HG02642 (cell line): ENCODE measurements around the gene GTPBP4.

Experiments used
- ATAC-seq: cut with Tn5 transposase; IDR thresholded peaks from one replicate; pipeline ENCODE4 v1.9.1; 2021; ENCODE audit warnings: mild to moderate bottlenecking; ENCODE audit not compliant: unreplicated experiment, poor library complexity

Gene GTPBP4

GRCh38 chr10:964988-965417, 23.2 kb upstream of the GTPBP4 start:
- ATAC-seq, result no peak

GRCh38 chr10:966466-967235, 21.6 kb upstream of the GTPBP4 start:
- ATAC-seq, result no peak

DNA sequence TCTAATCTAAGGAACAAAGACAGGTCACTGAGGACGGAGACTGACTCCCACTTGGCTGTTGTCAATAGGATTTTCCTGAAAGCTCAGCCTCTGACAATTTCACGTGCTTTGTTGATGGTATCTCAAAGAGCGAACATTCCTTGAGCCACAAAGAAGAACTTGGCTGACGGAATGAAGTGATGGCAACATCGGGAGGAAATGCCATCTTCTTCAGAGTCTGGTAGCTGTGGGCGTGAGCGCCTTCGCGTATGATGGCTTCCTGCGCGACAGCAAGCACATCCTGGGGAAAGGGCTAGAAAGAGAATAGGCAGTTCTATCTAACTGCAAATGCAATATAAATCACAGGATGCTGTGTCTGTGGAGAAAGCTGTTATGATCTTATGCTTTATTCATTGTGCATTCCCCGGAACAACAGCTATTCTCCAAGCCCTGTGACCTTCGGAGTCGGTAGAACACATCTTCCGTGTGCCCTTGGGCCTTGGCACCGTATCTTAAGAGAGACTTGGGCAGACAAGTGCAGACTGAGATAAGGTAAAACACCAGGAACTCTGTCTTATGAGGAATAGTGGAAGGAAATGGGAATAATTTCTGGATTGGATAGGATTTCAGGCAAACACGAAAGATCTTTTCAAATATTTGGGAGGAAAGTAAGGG, 19.6 kb upstream of the GTPBP4 start:
- no peak for ATAC-seq

GRCh38 chr10:969473-970150, 18.6 kb upstream of the GTPBP4 start:
- ATAC-seq, result no peak

DNA sequence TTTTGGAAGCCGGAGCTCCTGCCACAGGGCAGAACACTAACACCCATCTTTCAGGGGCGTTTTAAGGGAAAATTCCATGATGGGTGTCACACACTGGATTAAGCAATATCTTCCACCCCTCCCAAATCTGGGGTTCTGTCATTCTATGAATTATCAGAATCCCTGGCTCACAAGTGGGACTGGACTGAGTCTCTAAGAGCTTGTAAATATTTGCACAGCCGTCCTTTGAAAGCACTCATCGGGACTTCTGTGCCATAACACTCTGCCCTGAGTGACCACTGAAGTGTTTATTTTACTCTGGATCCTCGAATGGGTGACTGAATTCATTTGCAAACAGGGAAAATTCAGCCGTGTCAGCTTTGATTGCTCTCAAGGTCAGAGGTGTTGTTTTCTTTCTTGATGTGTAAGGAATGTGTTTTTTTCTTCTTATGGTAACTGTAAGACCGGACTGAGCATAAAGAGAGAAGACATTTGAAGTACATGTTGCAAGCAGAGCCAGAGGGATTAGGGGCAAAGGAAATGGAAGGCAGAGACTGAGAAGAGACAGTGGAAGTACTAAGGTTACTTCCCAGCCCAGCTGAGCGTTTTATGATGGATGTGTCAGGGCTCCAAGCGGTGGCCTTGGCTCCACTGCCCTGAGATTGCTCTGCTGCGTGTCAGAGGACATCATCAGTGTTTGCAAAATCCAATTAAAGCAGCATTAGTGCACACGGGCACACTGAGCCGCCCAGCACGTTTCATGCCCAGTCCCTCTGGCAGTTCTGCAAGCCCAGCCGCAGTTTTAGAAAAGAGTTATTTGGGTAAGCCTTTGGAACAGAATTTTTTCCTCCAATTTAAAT, 17.7 kb upstream of the GTPBP4 start:
- ATAC-seq, result no peak

DNA sequence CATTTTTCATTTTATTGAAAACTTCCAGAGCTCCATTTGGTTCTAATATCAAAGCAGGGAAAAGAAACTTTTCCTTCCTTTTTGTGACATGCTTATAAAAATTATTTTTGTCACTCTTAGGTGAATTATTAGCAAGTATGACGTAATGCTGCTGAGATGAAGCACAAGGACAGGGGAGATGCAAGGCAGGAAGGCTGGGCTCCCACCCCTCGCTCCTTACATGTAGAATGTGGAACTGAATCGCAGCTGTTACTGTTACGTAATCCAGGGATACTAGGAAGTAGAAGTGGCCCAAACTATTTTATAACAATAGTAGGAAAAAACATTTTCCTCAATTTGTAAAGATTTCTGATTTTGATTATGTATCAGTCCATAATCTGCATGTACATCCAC, 17.1 kb upstream of the GTPBP4 start:
- ATAC-seq, result no peak

- no peak for ATAC-seq
Measured at GRCh38 chr10:971613-972012, 16.6 kb upstream of the GTPBP4 start.

- ATAC-seq, result no peak
Measured at GRCh38 chr10:972763-973162, 15.5 kb upstream of the GTPBP4 start.

DNA sequence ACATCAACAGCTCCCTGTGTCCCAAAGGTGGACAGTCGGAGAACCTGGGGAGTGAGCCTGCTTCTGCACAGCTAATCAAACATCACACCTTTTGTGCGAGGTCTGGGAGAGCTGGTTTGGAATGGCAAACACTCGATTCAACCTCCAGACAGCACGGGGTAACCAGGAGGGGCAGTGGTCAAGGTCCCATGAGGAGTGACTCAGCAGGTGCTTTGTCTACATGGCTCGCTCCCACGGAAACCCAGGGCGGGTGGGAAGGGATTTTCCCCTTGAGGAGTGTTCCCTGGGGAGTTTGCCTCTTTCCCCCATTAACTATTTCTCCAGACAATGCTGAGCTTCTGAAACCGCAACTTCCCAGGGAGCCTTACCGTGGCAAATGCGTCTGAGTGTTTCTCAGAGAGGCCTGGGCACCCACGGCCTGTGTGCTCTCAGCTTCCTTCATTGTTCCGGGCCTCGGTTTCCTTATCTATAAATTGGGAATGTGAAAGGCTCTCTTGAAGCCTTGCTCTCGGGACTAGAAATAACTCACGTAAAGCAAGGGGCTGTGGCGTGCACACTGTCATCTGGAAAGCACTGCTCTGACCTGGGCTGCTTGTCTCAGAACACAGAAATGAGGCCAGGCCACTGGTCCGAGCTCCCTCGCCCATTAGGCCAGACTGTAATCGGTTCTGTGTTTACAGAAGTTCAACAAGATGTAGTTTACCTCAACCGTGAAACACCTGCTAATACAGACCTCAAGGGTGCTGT, 14.0 kb upstream of the GTPBP4 start:
- no peak for ATAC-seq

- no peak for ATAC-seq
Measured at GRCh38 chr10:974785-975074, 13.5 kb upstream of the GTPBP4 start.

- no peak for ATAC-seq
Measured at GRCh38 chr10:976316-976715, 11.9 kb upstream of the GTPBP4 start.

DNA sequence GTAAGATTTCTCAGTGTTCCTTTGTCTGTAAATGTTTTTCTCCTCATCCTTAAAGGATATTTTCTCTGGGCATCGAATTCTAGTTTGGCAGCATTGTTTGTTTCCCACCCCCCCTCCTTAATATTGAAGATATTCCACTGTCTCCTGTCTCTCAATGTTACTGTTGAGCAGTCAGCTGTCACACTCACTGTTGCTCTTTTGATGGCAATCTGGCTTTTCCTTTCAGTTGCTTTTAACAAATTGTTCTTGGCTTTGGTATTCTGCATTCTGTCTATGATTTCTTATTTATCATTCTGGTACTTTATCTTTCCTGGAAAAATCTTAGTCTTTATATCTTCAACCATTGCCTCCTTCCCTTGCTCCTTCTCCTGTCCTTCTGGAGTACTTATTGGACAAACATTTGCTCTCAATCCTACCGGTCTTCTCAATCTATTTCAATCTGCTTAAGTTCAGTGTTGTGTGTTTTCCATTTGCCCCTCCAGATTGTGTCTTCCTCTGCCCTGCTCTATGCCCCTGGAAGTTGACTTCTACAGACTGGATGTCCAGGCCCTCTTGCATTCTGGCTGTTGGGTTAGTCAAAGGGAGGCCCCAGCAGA, 9.3 kb upstream of the GTPBP4 start:
- no peak for ATAC-seq

GRCh38 chr10:980468-981093, 7.7 kb upstream of the GTPBP4 start:
- ATAC-seq, result no peak

DNA sequence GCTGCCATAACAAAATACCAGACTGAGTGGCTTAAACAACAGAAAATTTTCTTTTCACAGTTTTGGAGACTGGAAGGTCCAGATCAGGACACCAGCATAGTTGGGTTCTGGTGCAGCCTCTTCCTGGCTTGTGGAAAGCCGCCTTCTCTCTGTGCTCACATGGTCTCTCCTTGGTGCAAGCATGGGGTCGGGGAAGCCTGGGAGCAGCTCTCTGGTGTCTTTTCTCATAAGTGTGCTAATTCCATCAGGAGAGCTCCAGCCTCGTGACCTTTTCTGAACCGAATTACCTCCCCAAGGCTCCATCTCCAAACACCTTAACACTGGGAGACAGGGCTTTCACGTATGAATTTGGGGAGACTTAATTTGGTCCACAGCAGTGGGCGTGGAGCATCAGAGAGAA, 4.8 kb upstream of the GTPBP4 start:
- no peak for ATAC-seq

GRCh38 chr10:983971-984655, 4.1 kb upstream of the GTPBP4 start:
- ATAC-seq, result no peak

DNA sequence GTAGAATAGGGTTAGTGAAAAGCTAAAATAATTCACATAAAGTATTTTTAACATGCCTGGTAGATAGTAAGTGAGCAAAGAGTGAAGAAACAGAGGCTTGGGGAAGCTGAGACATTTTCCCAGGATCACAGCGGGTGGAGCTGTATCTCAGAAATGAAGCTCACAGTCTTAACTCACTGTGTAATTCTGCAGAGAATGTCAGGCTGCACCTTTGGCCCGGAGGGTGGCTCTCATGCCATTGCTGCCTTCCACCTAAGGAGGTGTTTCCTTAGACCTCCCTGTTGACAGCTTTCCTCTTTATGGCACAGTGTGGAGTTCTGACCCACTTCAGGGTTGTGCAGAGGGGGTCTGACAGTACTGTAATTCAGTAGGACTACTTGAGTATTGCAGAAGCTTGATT, 2.9 kb upstream of the GTPBP4 start:
- ATAC-seq, result no peak

- ATAC-seq, result no peak
Measured at GRCh38 chr10:986137-986825, 2.0 kb upstream of the GTPBP4 start.
